Trophoblast cell (in vitro differentiated cells and primary cell): ENCODE results near the gene HRK.

Source experiments
- DNase-seq, 2 donors: peaks; one replicate each; pipeline ENCODE4 v3.0.0-alpha.2; 2016
- H2AFZ ChIP-seq: 2 replicates; pipeline ENCODE4 v1.6.1; 2013; ENCODE audit warnings: low read length, moderate library complexity, mild to moderate bottlenecking; ENCODE audit not compliant: insufficient read depth, poor library complexity
- H2AK5ac ChIP-seq: 2 replicates; pipeline ENCODE4 v1.6.1; 2013; ENCODE audit warnings: mild to moderate bottlenecking, low read length
- H2BK120ac ChIP-seq: 2 replicates; pipeline ENCODE4 v1.6.1; 2013; ENCODE audit warnings: low read length, mild to moderate bottlenecking, moderate library complexity; ENCODE audit not compliant: insufficient read depth, poor library complexity
- H2BK12ac ChIP-seq: 2 replicates; pipeline ENCODE4 v1.6.1; 2013; ENCODE audit warnings: mild to moderate bottlenecking, low read length, moderate library complexity
- H2BK5ac ChIP-seq: 2 replicates; pipeline ENCODE4 v1.6.1; 2013; ENCODE audit warnings: low read length, low read depth, moderate library complexity, mild to moderate bottlenecking; ENCODE audit not compliant: poor library complexity
- H3K14ac ChIP-seq: 2 replicates; pipeline ENCODE4 v1.6.1; 2013; ENCODE audit warnings: mild to moderate bottlenecking, low read length
- H3K18ac ChIP-seq: 2 replicates; pipeline ENCODE4 v1.6.1; 2013; ENCODE audit warnings: mild to moderate bottlenecking, low read length
- H3K23ac ChIP-seq: 2 replicates; pipeline ENCODE4 v1.6.1; 2013; ENCODE audit warnings: low read length
- H3K27ac ChIP-seq: 2 replicates; pipeline ENCODE4 v1.5.1; 2013; ENCODE audit warnings: low read depth, mild to moderate bottlenecking, inconsistent platforms, low read length, moderate library complexity
- H3K27me3 ChIP-seq: 2 replicates; pipeline ENCODE4 v1.6.1; 2013; ENCODE audit warnings: inconsistent platforms, mild to moderate bottlenecking, low read length, moderate library complexity; ENCODE audit not compliant: insufficient read depth
- H3K36me3 ChIP-seq, 2 experiments: 1 replicate in 1 of 2; 2 replicates in 1 of 2; pipeline ENCODE4 v1.6.1; 2013; ENCODE audit warnings: low read length in 2 of 2, mild to moderate bottlenecking in 2 of 2, moderate library complexity in 1 of 2; ENCODE audit not compliant: insufficient read depth in 2 of 2, control insufficient read depth in 1 of 2
- H3K4ac ChIP-seq: 2 replicates; pipeline ENCODE4 v1.6.1; 2013; ENCODE audit warnings: low read depth, mild to moderate bottlenecking, low read length, moderate library complexity
- H3K4me1 ChIP-seq, 2 experiments: 1 replicate in 1 of 2; 2 replicates in 1 of 2; pipeline ENCODE4 v1.6.1; 2013; ENCODE audit warnings: low read length in 2 of 2, mild to moderate bottlenecking in 2 of 2, moderate library complexity in 1 of 2; ENCODE audit not compliant: insufficient read depth in 2 of 2, control insufficient read depth in 1 of 2
- H3K4me2 ChIP-seq: 2 replicates; pipeline ENCODE4 v1.6.1; 2013; ENCODE audit warnings: inconsistent platforms, mild to moderate bottlenecking, low read length, moderate library complexity
- H3K4me3 ChIP-seq: 2 replicates; pipeline ENCODE4 v1.5.1; 2013; ENCODE audit warnings: mild to moderate bottlenecking, low read depth, low read length, inconsistent platforms
- H3K79me1 ChIP-seq: one replicate; pipeline ENCODE4 v1.6.1; 2013; ENCODE audit warnings: low read length
- H3K79me2 ChIP-seq: 2 replicates; pipeline ENCODE4 v1.6.1; 2013; ENCODE audit warnings: low read length, mild to moderate bottlenecking; ENCODE audit not compliant: control insufficient read depth, insufficient read depth, poor library complexity
- H3K9ac ChIP-seq: 2 replicates; pipeline ENCODE4 v1.6.1; 2013; ENCODE audit warnings: mild to moderate bottlenecking, low read length
- H3K9me3 ChIP-seq: 2 replicates; pipeline ENCODE4 v1.6.1; 2013; ENCODE audit warnings: low read depth, mild to moderate bottlenecking, control low read depth, inconsistent platforms, low read length; ENCODE audit not compliant: insufficient read depth
- H4K12ac ChIP-seq: 2 replicates; pipeline ENCODE4 v1.6.1; 2013; ENCODE audit warnings: low read depth, mild to moderate bottlenecking, low read length, moderate library complexity
- H4K8ac ChIP-seq: 2 replicates; pipeline ENCODE4 v1.6.1; 2013; ENCODE audit warnings: low read depth, mild to moderate bottlenecking, low read length, moderate library complexity
- H4K91ac ChIP-seq: one replicate; pipeline ENCODE4 v1.6.1; 2013; ENCODE audit warnings: low read depth, mild to moderate bottlenecking, low read length, moderate library complexity
- WGBS: extraction: QIAGEN DNeasy Blood & Tissue Kit; methylation state at CpG from one replicate; pipeline ENCODE4 v1.1.7; 2013; ENCODE audit warnings: missing lambda C conversion rate; ENCODE audit not compliant: insufficient read length, insufficient coverage; ENCODE audit errors: extremely low coverage; 5-methylcytosine and 5-hydroxymethylcytosine counted together

Gene HRK

GRCh38 chr12:116853507-116853906 lies 27.7 kb downstream of the HRK start:
- H3K14ac ChIP-seq = no peak overlapping the region
- H2AFZ ChIP-seq = no peak overlapping the region
- H3K79me2 ChIP-seq = no peaks in the 10 kb centered on the region
- H3K4me1 ChIP-seq = no peaks in the 10 kb centered on the region
- no peaks in the 10 kb centered on the region for H3K79me1 ChIP-seq
- no peak overlapping the region for H2BK120ac ChIP-seq
- no peak overlapping the region for H2AK5ac ChIP-seq
- no CpG with 5 or more reads among the region's 5 CpGs for WGBS
- no peaks in the 10 kb centered on the region for H3K27me3 ChIP-seq
- H3K9me3 ChIP-seq = no peaks in the 10 kb centered on the region
- H4K12ac ChIP-seq = no peak overlapping the region
- no peak for DNase-seq
- no peak overlapping the region for H3K9ac ChIP-seq
- no peak overlapping the region for H3K23ac ChIP-seq
- H4K8ac ChIP-seq = no peak overlapping the region
- no peak overlapping the region for H2BK5ac ChIP-seq
- no peak overlapping the region for H2BK12ac ChIP-seq
- no peak overlapping the region for H3K18ac ChIP-seq
- H3K36me3 ChIP-seq = no peaks in the 10 kb centered on the region
- no peak overlapping the region for H3K4me2 ChIP-seq
- H4K91ac ChIP-seq = no peak overlapping the region
- no peak overlapping the region for H3K4me3 ChIP-seq
- H3K4ac ChIP-seq = no peak overlapping the region
- H3K27ac ChIP-seq = no peak overlapping the region

- Histone ChIP-seq H2BK5ac (no peak overlapping the region), H3K18ac (no peak overlapping the region), H3K79me1 (no peaks in the 10 kb centered on the region), H3K36me3 (no peaks in the 10 kb centered on the region), H2BK120ac (no peak overlapping the region), H3K79me2 (no peaks in the 10 kb centered on the region), H4K8ac (no peak overlapping the region), H3K23ac (no peak overlapping the region), H2AFZ (no peak overlapping the region), H3K27me3 (no peaks in the 10 kb centered on the region), H3K4me2 (no peak overlapping the region), H3K9ac (no peak overlapping the region), H3K4me3 (no peak overlapping the region), H4K12ac (no peak overlapping the region), H3K9me3 (no peaks in the 10 kb centered on the region), H3K4ac (no peak overlapping the region), H2BK12ac (no peak overlapping the region), H3K4me1 (no peaks in the 10 kb centered on the region), H3K14ac (no peak overlapping the region), H4K91ac (no peak overlapping the region), H2AK5ac (no peak overlapping the region), H3K27ac (no peak overlapping the region)
- no peak for DNase-seq
- no CpG with 5 or more reads among the region's 6 CpGs for WGBS
These were observed 28.9 kb downstream of the HRK start for GRCh38 chr12:116852303-116852702.

- Histone ChIP-seq H3K9me3 (no peaks in the 10 kb centered on the region), H3K4ac (no peak overlapping the region), H3K27me3 (no peaks in the 10 kb centered on the region)
These were observed 32.0 kb downstream of the HRK start for GRCh38 chr12:116849216-116849615.

GRCh38 chr12:116843085-116843484 lies 38.2 kb downstream of the HRK start:
- H3K36me3 ChIP-seq = no peaks in the 10 kb centered on the region
- H3K9ac ChIP-seq = no peak overlapping the region
- no peak overlapping the region for H3K4me2 ChIP-seq
- H4K8ac ChIP-seq = no peak overlapping the region
- H2AFZ ChIP-seq = no peak overlapping the region
- H2BK12ac ChIP-seq = no peak overlapping the region
- H3K79me2 ChIP-seq = no peaks in the 10 kb centered on the region
- H3K4me1 ChIP-seq = no peaks in the 10 kb centered on the region
- no peak overlapping the region for H3K14ac ChIP-seq
- DNase-seq = no peak
- no peak overlapping the region for H3K4me3 ChIP-seq
- no peak overlapping the region for H3K27ac ChIP-seq
- no peak overlapping the region for H4K12ac ChIP-seq
- no peak overlapping the region for H2BK5ac ChIP-seq
- no peak overlapping the region for H4K91ac ChIP-seq
- H3K4ac ChIP-seq = no peak overlapping the region
- no peak overlapping the region for H3K23ac ChIP-seq
- no peak overlapping the region for H2AK5ac ChIP-seq
- no peaks in the 10 kb centered on the region for H3K9me3 ChIP-seq
- H3K18ac ChIP-seq = no peak overlapping the region
- no CpG with 5 or more reads among the region's 6 CpGs for WGBS
- H2BK120ac ChIP-seq = no peak overlapping the region
- no peaks in the 10 kb centered on the region for H3K79me1 ChIP-seq
- H3K27me3 ChIP-seq = no peaks in the 10 kb centered on the region

More at GRCh38 chr12:116849216-116849615, 32.0 kb downstream of the HRK start:
- Histone ChIP-seq H4K8ac (no peak overlapping the region), H2BK12ac (no peak overlapping the region), H3K4me3 (no peak overlapping the region), H3K4me1 (no peaks in the 10 kb centered on the region), H3K79me1 (no peaks in the 10 kb centered on the region), H2BK120ac (no peak overlapping the region), H3K79me2 (no peaks in the 10 kb centered on the region), H3K36me3 (no peaks in the 10 kb centered on the region), H3K9ac (no peak overlapping the region), H2BK5ac (no peak overlapping the region), H2AFZ (no peak overlapping the region), H3K18ac (no peak overlapping the region), H3K4me2 (no peak overlapping the region), H3K14ac (no peak overlapping the region), H4K12ac (no peak overlapping the region), H2AK5ac (no peak overlapping the region), H3K27ac (no peak overlapping the region), H3K23ac (no peak overlapping the region), H4K91ac (no peak overlapping the region)
- DNase-seq = no peak
- no CpG with 5 or more reads among the region's 23 CpGs for WGBS
